GM19438 (cell line): ENCODE data around the gene METRN.
"Not testable (repeated sequence)": the region's sequence is repeated elsewhere in the genome, so short reads cannot be mapped to it uniquely, and the experiment has no call there.

Experiments used
- ATAC-seq: cut with Tn5 transposase; IDR thresholded peaks from one replicate; pipeline ENCODE4 v1.9.1; 2021; ENCODE audit warnings: low read depth; ENCODE audit not compliant: unreplicated experiment

METRN gene

DNA sequence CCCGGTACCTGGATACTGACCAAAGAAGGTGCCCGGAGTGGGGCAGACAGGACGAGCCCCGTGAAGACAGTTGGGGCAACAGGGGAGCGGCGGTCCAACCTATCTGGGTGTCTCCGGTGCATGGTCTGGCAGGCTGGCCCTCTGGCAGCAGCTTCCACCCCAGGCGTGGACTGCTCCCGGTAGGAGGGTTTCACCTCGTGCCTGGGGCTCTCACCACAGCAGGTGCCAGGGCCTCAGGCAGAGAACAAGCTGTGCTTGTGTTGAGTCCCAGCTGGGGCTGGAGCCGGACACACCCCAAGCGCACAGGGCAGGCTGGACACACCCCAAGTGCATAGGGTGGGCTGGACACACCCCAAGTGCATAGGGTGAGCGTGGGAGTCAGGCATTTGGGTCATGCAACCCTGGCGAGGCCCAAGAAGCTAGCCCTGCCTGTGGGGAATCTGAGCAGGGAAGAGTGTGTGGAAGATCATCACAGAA lies 7.8 kb upstream of the METRN start:
- no peak for ATAC-seq

DNA sequence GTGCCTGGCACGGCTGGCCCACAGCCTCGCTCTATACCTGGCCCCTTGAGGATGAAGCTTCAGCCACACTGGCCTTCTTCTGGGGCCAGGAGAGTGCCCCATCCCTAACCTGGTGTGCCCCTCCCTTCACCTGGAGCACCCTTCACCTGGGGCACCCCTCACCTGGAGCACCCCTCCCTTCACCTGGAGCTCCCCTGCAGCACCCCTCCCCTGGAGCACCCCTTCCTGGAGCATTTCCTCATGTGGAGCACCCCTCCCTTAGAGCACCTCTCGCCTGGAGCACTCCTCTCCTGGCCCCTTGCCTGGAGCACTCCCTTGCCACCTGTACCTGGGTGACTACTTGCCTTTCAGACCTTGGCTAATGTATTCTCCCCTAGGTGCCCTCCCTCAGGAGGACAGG lies 6.9 kb upstream of the METRN start:
- ATAC-seq, result no peak

DNA sequence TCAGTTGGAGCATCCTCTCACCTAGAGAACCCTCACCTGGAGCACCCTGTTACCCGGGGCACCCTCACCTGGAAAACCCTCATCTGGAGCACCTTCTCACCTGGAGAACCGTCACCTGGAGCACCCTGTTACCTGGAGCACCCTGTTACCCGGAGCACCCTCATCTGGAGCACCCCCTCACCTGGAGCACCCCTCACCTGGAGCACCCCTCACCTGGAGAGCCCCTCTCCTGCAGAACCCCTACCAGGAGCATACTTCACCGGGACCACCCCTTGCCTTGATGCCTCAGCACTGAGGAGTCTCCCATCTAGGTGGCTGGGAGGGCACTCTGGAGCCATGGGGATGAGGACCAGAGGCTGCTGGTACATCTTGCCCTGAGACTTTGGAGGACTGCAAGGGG lies 6.0 kb upstream of the METRN start:
- no peak for ATAC-seq

DNA sequence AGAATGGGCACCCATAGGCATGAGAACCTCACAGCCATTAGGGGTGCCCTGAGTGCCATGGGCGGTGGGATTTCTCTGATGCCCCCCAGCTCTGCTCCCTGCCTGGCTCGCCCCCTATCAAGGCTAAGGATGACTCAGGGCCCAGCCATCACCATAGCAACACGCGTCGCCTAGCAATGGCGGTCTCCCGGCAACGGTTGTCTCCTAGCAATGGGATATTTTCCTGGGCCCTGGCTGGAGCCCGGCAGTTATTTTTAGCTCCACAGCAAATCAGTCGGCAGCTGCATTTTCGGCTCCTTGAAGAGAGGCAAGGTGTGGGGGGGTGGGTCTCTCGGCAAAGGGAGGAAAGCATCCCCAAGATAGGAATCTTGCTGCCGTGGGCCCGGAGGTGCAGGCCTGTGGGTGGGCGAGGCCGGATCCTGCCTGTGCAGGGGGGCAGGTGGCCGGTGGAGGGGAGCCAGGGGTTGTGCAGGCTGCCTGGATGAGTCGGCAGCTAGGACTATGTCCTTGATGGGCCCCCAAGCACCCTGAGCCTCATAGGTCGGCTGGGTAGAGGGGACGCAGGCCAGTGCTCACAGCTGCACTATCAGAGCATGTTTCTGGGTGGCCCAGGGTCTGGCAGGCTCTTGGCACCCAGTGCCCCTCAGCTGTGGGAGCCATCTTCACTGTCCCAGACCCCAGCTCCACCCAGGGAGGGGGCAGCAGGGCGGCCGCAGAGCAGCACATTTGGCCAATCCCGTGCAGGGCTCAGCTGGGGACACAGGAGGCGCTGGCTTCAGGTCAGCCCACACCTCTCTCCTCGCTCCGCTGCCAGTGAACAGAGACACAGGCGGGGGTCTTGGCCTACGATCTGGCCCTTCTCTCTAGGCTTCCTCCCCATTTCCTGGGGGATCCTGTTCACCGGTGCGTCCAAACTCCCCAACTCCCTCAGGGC lies 5.1 kb upstream of the METRN start:
- no peak for ATAC-seq

DNA sequence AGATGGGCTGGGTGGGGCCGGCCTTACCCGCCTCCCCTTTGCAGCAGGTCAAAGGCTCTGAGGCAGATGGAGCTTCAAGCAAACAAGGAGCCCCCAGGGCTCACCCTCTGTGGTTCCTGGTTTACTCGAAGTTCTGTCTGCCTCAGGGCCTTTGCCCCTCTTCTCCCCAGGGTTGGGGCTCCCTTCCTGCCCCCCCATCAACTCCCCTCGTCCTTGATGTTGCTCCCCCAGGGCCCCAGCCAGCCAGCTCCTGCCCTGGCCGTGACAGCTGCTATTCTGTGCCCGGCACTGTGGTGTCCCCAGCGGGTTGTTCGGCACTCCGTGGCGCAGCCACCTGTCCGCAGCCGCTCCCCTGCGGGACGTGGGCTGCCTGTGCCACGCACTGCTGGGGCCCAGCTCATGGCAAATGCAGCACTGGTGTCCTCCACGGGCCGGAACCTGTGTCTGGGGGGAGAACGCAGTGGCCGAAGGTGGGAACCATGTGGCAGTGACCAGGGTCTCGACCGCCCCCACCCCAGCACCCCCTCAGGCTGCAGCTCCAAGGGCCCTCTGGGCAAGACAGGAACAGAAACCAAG lies 4.3 kb upstream of the METRN start:
- ATAC-seq, result no peak

DNA sequence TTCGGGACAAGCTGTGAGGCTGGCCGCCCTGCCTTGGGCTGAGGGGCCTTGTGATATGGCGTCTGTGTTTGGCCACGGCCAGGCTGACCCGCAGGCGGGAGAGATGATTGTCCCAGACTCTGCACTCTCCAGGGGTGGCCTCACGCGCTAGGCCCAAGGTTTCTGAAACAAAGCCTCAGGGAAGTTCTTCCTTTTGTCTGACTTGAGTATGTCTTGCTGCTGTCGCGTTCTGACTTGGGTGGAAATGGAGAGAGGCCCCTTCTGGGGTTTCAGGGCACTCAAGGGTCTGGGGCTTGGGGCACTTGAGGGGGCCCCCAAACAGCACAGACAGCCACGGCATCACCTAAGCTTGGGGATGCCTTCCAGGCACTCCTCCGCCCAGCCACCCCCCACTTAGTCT lies 3.8 kb upstream of the METRN start:
- ATAC-seq, result no peak

DNA sequence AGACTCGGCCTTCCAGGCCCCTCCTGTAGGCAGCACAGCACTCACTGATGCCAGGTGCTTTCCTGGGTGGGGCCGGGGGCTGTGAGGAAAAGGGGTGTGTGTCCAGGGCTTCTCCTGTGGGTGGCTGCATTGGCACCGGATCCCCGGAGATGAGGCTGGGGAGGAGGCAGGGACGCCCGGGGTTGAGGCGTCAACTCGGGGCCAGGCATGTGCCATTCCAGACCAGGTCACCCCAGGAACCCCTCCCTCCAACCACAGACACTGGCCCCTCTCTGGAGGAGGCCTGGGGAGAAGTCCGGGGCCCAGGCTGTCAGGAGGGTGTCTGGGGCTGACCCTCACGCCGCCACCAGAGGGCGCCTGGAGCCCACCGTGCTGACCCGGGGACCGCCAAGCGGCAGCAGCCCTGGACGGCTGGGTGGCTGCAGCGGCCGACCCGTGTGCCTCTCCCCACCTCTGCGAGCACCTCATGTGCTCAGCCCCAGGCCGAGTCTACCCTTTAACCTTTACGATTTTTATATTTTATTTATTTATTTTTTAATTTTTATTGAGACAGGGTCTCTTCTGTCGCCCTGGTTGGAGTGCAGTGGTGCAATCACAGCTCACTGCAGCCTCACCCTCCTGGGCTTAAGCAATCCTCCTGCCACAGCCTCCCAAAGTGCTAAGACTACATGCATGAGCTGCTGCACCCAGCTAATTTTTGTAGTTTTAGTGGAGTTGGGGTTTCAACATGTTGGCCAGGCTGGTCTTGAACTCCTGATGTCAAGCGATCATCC lies 3.2 kb upstream of the METRN start:
- no peak for ATAC-seq

DNA sequence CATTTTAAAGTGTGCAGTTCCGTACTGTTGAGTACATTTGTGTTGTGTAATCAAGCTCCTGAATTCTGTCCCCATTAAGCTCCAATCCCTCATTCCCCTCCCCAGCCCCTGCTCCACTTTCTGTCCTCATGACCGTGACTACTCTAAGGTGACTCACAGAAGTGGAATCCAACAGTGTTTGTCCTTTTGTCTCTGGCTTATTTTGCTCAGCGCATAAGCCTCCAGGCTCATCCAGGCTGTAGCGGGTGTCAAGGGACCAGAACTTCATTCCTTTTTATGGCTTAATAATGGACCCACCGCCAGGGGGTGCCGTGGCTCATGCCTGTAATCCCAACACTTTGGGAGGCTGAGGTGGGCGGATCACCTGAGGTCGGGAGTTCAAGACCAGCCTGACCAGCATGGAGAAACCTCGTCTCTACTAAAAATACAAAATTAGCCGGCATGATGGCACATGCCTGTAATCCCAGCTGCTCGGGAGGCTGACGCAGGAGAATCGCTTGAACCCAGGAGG lies 2.1 kb upstream of the METRN start:
- not testable (repeated sequence) for ATAC-seq

DNA sequence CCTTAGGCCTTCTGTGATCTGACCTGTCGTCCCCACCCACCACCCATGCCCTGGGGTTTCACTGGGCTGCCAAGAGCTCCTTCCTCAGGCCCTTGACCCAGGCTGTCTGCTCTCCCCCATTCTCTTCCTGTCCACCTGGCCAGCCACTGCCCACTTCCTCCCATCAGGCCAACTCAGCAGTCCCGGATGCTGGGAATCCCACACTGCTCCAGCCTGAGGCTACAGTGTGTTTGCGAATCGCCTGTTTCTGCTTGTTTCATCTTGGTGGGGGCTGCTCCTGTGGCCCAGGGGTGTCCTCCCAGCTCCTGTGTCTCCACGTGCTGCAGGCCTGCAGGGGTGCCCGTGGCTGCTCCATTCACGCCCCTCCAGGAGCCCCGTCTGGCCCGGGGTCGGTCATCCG lies 839 bp upstream of the METRN start:
- ATAC-seq, result no peak

DNA sequence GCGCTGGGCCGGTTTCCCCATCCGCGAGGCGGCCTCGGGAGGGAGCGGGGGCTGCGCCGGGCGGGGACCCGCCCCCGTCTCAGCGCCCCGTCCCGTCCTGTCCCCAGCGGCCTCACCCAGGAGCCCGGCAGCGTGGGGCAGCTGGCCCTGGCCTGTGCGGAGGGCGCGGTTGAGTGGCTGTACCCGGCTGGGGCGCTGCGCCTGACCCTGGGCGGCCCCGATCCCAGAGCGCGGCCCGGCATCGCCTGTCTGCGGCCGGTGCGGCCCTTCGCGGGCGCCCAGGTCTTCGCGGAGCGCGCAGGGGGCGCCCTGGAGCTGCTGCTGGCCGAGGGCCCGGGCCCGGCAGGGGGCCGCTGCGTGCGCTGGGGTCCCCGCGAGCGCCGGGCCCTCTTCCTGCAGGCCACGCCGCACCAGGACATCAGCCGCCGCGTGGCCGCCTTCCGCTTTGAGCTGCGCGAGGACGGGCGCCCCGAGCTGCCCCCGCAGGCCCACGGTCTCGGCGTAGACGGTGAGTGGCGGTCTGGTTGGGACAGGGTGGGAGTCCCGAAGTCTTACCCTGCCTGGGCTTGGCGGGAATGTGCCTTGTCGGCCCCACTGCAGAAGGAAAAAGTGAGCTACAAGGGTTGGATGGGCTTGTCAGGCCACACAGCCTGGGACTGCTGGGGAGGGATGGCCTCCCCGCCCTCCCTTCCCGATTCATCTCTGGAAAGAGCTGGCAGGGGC lies 720 bp downstream of the METRN start:
- ATAC-seq, result no peak

DNA sequence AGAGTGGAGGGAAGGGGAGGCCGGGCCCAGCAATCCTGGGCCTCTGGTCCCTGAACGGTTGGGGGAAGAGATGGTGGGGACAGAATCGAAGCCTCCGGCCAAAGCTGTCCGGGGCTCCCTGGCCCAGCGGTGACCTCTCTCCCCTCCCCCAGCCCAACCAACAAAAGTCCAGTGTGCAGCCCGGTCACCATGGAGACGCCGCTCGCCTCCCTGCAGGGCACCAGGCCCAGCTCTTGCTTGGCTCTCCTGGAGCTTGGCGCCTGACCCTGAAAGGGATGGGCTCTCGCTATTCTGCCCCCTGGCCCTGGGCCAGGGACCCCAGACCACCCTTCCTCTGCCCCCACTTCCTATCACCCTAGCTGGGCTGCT lies 1.3 kb downstream of the METRN start:
- ATAC-seq, result no peak

DNA sequence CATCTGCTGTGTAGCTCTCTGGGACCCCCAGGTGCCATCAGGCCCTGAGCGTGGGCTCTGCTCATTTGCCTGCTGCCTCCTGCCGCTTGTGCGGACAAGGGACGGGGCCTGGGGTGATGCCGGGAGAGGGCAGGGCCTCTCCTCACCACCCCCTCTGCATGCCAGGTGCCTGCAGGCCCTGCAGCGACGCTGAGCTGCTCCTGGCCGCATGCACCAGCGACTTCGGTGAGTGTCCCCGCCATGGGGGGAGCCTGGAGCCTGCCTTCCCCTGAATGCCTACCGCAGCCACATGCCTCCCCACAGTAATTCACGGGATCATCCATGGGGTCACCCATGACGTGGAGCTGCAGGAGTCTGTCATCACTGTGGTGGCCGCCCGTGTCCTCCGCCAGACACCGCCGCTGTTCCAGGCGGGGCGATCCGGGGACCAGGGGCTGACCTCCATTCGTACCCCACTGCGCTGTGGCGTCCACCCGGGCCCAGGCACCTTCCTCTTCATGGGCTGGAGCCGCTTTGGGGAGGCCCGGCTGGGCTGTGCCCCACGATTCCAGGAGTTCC lies 1.9 kb downstream of the METRN start:
- ATAC-seq, result no peak

DNA sequence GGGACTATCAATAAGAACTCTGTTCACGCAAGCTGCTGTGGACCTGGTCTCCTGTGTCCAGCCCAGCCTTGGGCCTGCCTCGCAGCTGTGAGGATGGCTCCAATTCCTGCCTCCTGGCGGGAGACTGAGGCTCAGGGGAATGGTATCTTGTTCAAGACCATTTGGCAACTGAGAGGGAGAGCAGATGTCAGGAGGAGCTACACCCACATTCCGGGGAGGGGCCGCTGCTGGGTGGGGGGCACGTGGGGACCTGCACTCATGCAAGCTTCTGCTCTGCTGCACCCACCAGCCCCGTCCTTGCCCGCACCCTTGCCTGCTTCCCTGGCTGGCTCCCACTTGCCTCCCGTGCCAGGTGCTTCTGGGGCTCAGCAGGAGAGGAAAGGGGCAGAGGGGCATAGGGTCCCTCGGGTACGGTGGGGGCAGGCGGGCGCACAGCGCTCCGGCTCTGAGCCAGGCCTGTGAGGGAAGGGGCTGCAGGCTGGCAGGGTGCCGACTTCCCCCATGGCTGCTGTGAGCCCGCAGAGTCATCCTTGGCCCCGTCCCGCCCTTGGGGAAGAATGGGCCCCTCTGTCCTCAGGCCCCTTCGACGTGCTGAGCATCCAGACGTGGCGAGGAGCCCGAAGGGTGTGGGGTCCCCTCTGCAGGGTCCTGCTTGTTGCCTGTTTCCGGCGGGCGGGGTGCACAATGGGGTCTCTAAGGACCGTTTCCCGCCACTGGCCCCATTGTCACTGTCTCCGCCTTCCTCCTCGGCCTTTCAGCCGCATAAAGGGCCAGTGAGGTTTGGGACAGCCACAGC lies 2.7 kb downstream of the METRN start:
- ATAC-seq, result no peak

DNA sequence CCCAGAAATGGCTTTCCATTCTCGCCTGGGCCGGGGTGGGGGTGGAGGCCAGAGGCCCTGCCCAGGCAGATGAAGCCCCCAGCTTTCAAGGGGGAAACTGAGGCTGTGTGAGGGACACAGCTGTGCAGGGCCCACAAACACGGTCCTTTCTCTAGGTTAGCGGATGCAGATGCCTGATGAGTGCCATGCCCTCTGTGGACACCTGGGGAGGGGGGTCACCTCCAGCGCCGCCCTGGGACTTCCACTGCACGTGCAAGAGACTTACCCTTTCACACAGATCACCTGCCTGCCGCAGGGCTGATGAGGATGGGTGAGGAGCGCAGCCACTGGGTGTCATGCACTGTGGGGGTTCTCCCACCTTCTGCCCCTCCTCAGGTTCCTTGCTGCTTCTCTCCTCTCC lies 3.5 kb downstream of the METRN start:
- no peak for ATAC-seq

DNA sequence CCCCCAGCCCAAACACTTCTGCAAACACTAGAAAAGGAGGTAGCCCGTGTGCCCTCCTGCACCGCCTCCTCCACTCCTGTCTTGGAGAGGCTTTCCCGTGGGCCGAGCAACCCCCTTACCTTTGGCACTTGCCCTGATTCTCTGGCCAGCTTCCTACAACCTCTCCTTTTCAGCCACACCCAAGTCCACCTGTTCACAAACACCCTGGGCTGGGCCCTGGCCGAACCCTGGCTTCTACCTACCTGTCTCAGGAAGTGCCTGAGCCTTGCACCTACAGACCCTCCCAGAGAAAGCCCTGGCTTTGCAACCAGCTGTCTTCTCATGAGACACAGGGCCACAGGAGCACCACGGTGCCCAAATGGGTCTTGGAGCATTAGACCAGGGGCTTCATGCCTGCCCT lies 4.0 kb downstream of the METRN start:
- ATAC-seq, result no peak

DNA sequence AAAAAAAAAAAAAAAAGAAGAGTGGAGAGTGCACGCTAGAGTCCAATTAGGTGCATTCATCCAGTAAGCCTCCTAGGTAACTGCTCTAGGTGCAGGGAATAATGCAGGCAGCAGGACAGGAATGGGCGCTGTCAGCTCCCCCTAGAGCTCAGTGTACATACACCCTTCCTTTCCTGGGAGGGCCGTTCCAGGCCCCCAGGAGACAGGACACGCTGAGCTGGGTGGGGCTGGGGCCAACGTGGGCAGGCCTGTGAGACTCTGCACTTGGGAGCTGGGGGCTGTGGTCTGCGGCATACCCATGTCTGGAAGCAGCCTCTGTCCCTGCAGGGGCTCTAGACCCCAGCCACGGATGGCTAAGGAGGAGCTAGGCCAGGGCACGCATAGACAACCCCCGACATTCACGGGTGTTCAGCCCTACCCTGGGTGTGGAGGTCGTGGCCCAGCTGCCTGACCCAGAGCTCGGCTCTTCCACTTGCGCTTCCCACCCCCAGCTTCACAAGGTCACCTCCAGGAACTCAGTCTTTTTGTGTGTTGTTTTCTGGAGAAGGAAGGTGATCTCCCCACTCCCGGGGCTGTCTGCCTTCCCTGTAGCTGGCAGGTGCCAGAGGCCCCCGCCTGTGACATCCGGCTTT lies 5.0 kb downstream of the METRN start:
- ATAC-seq, result peak; percentile 2

DNA sequence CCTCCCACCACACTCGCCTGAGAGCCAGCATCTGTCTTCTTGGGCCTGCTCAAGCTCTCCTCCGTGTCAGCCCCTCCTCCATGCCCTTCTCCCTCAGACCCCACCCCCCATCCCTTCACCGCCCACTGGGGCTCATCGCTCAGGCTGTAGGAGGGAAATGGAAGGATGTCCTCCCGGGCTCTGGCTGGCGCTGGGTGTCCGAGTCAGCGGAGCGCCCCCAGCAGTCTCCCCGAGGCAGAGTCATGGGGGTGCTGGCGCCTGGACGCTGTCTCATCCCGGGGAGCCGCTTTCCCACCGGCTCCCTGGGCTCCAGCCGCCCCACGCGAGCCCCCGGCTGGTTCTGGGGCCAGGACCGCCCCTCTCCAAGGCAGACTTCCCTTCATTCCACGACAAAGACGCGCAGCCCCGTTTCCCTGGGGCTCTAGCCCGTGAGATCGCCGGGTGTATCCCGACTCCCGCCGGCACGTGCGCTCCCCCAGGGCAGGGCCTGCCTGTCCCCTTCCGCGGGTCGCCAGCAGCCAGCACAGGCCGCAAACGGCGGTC lies 5.6 kb downstream of the METRN start:
- peak; percentile 28 for ATAC-seq

DNA sequence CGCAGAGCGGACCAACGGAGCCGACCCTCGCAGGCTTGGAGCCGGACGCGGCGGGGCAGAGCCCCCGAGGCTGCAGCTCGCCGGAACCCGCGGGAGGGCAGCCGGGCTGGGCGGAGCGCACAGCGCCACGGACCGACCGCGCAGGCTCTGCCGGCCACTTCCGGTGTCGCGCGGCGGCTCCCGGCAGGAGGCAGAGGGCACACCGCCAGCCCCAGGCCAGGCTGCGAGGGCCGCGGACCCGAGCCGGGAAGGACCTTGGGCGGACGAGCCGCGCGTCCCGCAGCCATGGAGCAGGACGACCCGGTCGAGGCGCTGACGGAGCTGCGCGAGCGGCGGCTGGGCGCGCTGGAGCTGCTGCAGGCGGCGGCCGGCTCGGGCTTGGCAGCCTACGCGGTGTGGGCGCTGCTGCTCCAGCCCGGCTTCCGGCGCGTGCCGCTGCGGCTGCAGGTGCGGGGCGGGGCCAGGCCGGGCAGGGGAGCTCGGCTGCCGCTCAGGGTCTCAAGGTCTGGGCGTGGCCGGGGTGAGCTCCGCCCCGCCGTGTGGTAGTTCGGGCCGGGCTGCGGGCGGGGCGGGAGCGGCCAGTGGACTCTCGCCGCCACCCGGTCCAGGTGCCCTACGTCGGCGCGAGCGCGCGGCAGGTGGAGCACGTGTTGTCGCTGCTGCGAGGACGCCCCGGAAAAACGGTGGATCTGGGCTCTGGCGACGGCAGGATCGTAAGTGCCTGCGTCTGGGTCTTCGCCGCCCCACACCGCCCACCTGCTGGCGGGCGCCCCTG lies 6.3 kb downstream of the METRN start, which contains the start of gene ANTKMT:
Gene ANTKMT (plus strand): TSS at position 157 of the 775 bp plus-strand sequence. CDS start 129 bp downstream, at position 286.
- ATAC-seq, result peak; percentile 64
